ENCODE data around the gene PTPRR. TPM values are rescaled to one million over a fixed set of nuclear protein-coding genes. Genes with fewer than 3 reads are reported as not detected.

Gene PTPRR
- total and polyA plus RNA-seq, 2 of the 4 experiments (the other 2 are of a cell fraction), result 0.18 to 0.21 TPM

DNA sequence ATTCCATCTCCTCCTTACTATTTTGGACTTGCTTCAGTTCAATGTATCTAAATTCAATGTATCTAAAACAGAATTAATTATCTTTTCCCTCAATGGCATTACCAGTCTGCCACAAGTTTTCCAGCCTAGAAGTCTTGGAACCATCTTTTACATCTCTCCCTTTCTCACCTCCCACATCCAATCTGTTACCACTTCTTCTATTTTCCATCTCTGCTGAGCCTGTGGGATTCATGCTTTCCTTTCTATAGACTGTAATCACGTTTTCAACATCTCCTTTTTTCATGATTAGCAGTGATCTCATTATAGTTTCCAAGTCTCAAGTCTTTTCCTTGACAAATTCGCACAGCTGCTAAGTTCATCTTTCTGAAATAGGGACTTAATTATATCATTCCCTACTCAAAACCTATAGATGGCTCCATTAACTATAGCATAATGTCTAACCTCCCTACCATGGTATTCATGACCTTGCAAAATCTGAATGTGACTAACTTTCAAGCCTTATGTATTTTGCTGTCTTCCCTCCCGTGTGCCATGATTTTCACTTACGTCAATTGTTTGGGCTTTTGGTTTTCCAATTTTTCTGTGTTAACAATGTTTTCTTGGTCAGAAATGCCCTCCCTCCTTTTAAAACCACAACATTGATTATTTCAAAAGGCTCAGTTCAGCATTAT lies 262.8 kb downstream of the PTPRR start:
- Histone ChIP-seq H2AK5ac (ENCODE audit: low read depth, low read length) (no peak overlapping the region), H2BK20ac (ENCODE audit: low read depth, low read length) (no peak overlapping the region), H3K79me1 (ENCODE audit: low read depth in 1 of 2, low read length in 2 of 2) (no peaks in the 10 kb centered on the region), H3K56ac (ENCODE audit: extremely low read depth, insufficient read depth, low read length) (no peak overlapping the region), H3K4me1 (ENCODE audit: control insufficient read depth, insufficient read depth, low read length) (no peaks in the 10 kb centered on the region), H3K4me3 (ENCODE audit: insufficient read depth, low read depth, low read length) (no peak overlapping the region), H2AK9ac (replicated peaks; ENCODE audit: low read depth, low read length, poor library complexity) (no peak overlapping the region), H3K23ac (ENCODE audit: low read depth, low read length) (no peak overlapping the region), H3K9ac (ENCODE audit: low read depth, low read length) (no peak overlapping the region), H2AFZ (replicated peaks; ENCODE audit: low read length, poor library complexity) (no peak overlapping the region), H2BK5ac (ENCODE audit: low read depth, low read length, poor library complexity, severe bottlenecking) (no peak overlapping the region), H4K5ac (ENCODE audit: low read depth, low read length) (no peak overlapping the region), H3K9me1 (ENCODE audit: insufficient read depth, low read length) (no peaks in the 10 kb centered on the region), H3K4me2 (ENCODE audit: low read depth, low read length) (no peak overlapping the region), H4K20me1 (ENCODE audit: insufficient read depth, low read length) (no peaks in the 10 kb centered on the region), H4K8ac (ENCODE audit: low read depth in 2 of 2, low read length in 2 of 2) (no peak overlapping the region), H2BK15ac (ENCODE audit: low read depth, low read length) (no peak overlapping the region), H2BK120ac (ENCODE audit: low read depth, low read length) (no peak overlapping the region), H3K4ac (ENCODE audit: low read depth, low read length) (no peak overlapping the region), H4K91ac (ENCODE audit: insufficient read depth, low read depth, low read length) (no peak overlapping the region), H3K36me3 (ENCODE audit: control insufficient read depth, insufficient read depth, low read length) (no peaks in the 10 kb centered on the region), H3K27me3 (ENCODE audit: control insufficient read depth, insufficient read depth, low read length) (no peaks in the 10 kb centered on the region), H3K9me3 (ENCODE audit: control insufficient read depth, insufficient read depth, low read length) (no peaks in the 10 kb centered on the region), H3K14ac (replicated peaks; ENCODE audit: low read depth, low read length) (no peak overlapping the region), H3K27ac (ENCODE audit: insufficient read depth, low read length) (no peak overlapping the region), H3K18ac (ENCODE audit: low read depth, low read length) (no peak overlapping the region)
- WGBS, 2 experiments (ENCODE audit: extremely low coverage in 2 of 2, insufficient read length in 1 of 2), result 89% methylated on average over 3 of the region's 4 CpGs; no CpG with 5 or more reads in 1 of the 2 experiments
- in situ Hi-C loops (cut with MboI; ENCODE audit: low sequenced_read_pairs), result no loop called here
- CTCF ChIA-PET, result no interaction called here
- ATAC-seq (ENCODE audit: low read depth) (no peak), DNase-seq (no peak)
- intact Hi-C loops (cut with micrococcal nuclease), result no loop called here
- no TSS peak for BruUV-seq (replicated peaks)
- dilution Hi-C loops (cut with HindIII; ENCODE audit: low sequenced_read_pairs, unreplicated experiment), result no loop called here
- POLR2A ChIA-PET (ENCODE audit: unreplicated experiment), result no interaction called here
- TF ChIP-seq MXI1 (IDR thresholded peaks at IDR 0.05; ENCODE audit: borderline replicate concordance, low read depth, low read length), result no peak
- TF ChIP-seq NFE2L2 (IDR thresholded peaks at IDR 0.05; ENCODE audit: low read depth, low read length), result no peak
- TF ChIP-seq, protein P1, sequence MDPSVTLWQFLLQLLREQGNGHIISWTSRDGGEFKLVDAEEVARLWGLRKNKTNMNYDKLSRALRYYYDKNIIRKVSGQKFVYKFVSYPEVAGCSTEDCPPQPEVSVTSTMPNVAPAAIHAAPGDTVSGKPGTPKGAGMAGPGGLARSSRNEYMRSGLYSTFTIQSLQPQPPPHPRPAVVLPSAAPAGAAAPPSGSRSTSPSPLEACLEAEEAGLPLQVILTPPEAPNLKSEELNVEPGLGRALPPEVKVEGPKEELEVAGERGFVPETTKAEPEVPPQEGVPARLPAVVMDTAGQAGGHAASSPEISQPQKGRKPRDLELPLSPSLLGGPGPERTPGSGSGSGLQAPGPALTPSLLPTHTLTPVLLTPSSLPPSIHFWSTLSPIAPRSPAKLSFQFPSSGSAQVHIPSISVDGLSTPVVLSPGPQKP (IDR thresholded peaks at IDR 0.05; ENCODE audit: borderline replicate concordance, low read depth, low read length), result no peak

All from IMR-90 (cell line).